Effector CD4-positive, alpha-beta T cell (primary cell): Measurements from ENCODE around the gene TMEM9B.
A peak's percentile ranks its signal among the peaks of the same experiment; 100 is the strongest.
"Not testable (repeated sequence)": the region's sequence is repeated elsewhere in the genome, so short reads cannot be mapped to it uniquely, and the experiment has no call there.

Source experiments
- DNase-seq: peaks from one replicate; pipeline ENCODE4 v3.0.0-alpha.2; 2020
- total RNA-seq: gene quantifications from one replicate; lab custom pipeline; 2026; lab: John Stamatoyannopoulos, UW

The TMEM9B gene
- total RNA-seq = 27.0 reads per million, percentile 54 among the genes with 10 or more reads in this experiment

DNA sequence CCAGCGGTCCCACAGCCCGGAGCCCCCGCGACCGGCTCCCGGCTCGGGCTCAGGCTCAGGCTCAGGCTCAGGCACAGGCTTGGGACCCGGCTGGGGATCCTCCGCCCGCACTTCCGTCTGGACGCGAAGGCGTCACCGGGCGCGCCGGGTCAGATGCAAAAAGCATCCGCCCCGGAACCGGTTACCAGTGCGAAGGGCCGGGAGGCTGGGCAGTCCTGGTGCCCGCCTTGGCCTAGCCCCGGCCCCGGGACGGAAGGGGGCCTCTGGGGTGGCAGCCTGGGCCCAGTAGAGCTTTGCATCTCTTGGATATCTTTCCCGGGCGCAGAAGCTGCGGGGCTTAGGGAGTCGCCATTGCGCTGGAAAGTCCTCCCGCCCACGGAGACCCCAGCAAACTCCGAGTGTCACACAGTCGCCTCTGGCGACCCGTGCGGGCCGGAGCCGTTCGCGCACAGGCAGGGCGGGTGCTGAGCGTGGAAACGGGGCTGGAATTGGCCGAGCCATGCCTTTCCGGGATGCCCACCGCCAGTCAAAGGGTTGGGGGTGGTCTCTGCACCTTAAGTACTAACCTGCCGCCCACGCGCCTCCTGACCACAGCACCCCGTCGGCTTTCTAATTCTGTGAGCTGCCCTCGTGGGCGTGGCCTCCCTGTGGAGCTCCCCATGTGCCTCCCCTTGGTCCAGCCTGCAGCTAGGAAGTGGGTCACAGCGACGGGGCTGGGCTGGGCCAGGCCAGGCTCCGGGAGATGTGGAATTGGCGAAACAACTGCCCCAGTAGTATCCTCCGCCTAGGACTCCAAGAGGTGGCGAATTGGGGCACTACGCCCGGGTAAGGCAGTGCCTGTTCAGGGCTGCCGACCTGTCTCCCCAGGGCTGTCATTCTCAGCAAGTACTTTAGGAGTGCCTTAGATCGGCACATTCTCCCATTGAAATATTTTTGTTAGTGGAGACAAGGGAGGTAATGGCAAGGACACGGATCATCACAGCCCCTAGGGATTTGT, at the start of gene TMEM9B:
Gene TMEM9B, minus strand, starts transcription at position 119 of the 997 bp plus-strand sequence. CDS start 129 bp downstream, outside the sequence.
- DNase-seq = peak; percentile 54

DNA sequence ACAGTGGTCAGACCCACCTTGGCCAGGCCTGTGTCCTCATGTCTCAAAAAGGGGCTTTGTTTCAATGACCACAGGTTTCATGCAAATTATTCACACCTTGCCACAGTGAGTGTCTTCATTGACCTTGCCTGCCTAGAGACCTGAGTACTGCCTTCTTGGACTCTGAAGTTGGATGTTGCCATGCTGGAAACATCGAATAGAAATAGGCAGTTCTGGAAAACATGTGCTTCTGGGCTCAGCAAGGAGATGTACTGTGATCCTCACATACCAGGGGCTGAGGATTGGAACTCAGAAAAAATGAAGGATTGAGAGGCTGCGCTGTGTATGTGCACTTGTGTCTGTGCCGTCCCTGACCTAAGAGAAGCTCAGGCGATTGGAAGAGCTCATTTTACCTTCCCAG, 49.1 kb upstream of the TMEM9B start:
- DNase-seq = no peak

DNA sequence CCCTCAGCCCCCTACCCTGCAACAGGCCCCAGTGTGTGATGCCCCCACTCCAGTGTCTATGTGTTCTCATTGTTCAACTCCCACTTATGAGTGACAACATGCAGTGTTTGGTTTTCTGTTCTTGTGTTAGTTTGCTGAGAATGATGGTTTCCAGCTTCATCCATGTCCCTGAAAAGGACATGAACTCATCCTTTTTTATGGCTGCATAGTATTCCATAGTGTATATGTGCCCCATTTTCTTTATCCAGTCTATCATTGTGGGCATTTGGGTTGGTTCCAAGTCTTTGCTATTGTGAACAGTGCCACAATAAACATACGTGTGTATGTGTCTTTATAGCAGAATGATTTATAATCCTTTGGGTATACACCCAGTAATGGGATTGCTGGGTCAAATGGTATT, 45.3 kb upstream of the TMEM9B start:
- DNase-seq = not testable (repeated sequence)

DNA sequence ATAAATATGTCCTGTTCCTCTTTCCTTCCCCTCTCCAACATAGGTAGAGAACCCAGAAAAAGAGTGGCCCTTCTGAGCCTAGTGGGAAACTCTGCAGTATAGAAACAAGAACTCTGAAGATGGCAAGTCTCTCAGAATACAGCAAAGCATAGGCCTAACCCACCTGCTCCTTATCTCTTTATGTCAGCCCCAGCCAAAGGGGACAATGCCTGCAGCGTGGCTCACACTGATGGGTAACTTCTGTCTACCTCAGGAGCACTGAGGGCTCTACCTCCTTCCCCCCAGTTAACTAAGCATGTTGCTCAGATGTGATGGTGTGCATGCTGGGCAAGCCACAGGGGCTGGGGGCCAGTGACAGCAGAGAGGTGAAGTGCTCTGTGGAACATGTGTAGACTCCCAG, 44.4 kb upstream of the TMEM9B start:
- DNase-seq = no peak

DNA sequence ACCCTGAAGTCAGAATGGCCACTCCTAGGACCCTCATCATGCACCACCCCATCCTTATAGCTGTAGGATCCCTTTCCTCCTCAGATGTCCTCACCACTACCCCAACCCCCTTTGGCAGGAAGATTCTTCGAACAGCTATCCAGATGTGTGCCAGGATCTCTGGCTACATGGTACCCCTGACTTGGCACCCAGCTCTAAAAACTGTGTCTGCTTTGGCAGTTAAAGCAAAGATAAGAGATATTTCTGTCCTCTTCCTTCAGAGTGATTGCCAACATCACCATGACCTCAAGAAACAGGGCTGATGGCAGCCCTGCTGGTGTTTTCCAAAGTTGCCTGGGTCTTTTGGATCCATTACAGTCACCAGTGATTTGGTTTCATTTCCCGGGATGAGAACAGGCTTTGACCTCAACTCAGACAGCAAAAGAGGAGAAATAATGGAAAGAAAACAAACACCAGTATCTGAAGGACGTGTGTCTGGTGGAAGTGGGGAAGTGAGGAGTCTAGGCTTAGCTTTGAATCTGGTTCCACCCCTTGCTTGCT, 43.8 kb upstream of the TMEM9B start:
- DNase-seq = no peak

DNA sequence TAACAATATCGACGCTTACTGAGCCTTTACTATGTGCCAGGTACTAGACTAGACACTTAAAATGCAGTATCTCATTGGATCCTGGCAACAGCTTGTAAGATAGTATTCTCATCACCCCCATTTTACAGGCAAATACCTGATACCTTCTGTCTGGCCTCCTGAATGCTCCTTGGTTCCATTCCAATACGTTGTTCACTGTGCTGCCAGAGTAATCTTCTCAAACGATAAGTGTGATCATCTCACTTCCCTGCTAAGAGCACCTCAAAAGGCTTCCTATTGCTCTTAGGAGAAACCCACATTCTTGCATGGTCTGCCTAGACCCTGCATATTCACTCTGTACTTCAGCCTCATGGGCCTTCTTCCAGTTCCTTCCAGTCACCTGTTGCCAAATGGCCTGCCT, 40.8 kb upstream of the TMEM9B start:
- DNase-seq = no peak

DNA sequence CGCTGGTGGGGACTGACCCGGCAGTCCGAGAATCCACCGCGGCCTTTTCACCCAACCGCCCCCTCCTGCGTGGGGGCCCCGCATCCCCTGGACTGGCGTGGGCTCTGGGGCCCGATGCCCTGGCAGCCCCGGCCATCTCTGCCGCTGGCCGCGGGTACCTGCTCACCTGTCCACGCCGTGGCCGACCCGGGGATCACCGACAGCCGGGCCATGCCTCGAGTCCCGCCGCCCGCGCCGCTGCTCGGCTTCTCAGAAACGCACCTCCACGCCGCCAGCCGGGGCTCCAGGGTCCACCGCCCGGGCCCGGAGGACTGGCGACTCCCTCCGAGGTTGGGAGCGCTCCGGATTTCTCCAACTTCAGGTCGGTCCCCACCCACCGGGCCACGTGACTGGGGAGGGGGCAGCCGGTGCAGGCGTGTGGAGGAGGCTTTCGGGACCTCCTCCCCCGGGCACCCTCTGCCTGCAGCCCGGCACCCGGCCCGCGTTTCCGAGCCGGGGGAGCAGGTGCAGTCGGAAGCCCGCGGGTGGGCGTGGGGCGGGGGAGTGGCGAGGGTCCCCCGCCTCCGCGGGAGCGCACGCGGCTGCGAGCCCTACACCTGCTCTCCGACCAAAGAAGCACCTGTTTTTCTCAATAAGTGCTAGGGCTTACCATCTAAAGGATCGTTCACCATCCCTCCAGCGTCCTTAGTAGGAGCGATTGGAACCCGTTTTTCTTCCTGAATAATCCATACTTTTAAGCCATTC, 40.1 kb upstream of the TMEM9B start:
- peak; percentile 17 for DNase-seq

DNA sequence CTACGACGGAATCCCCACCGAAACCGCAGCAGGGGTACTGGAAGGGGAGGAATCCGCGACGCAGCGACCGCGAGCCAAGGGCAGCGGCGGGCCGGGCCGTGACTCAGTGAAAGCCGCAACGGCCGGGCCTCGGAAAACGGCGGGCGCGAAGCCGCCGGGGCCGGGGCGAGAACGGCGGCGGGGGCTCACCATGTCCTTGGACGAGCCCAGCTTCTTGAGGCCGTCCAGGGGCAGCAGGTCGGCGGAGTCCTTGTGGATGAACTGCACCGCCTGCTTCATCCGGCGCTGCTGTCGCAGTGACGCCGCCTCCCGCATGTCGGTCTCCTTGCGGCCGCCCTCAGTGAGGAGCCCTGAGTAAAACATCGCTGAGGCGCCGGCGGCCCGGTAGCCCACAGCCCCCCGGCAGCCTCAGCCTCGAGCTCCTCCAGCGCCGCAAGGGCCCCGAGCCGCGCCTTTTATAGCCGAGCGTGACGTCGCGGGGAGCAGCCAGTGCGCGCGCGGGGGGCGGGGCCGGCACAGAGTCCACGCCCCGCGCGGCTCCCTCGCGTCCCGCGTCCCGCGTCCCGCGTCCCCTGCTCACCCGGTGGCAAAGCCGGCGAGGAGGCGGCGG, 39.4 kb upstream of the TMEM9B start, which contains the start of gene NRIP3:
Gene NRIP3, minus strand, starts transcription at position 429 of the 610 bp plus-strand sequence. Its CDS starts 66 bp downstream, at position 363.
- peak; percentile 81 for DNase-seq

DNA sequence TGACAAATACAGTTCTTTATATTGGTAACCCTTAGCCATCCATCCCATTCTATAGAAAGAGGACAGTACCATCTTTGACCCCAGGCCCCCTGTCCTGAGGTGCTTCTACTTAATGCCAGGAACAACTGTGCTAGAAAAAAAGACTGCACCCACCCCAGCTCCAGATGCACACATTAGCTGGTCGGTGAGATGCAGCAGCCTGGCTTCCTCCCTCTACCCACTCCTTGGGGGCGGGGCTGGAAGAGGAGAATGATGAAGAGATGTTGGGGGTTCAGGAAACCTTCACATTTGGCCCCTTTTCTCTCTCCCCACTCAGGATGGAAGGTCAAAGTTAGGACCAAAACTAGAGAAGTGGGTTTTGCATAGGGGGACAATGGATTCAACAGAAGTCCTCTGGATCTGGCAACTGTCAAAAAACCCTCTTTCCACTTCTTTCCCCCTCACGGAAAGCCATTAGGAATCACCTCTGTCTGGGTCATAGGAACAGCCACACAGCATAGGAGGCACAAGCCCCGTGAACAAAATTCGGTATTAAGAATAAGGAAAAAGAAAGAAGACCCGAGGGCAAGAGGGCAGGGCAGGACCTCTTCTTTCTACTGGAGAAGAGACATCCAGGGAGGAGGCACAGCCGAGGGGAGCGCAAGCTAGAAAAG, 38.8 kb upstream of the TMEM9B start:
- no peak for DNase-seq

- DNase-seq = peak; percentile 9
Measured at GRCh38 chr11:9001736-9002135, 37.5 kb upstream of the TMEM9B start.

GRCh38 chr11:8998017-8998416, 33.8 kb upstream of the TMEM9B start:
- DNase-seq = no peak

- DNase-seq = no peak
Measured at GRCh38 chr11:8997451-8997850, 33.2 kb upstream of the TMEM9B start.

GRCh38 chr11:8989453-8989852, 25.2 kb upstream of the TMEM9B start:
- no peak for DNase-seq

DNA sequence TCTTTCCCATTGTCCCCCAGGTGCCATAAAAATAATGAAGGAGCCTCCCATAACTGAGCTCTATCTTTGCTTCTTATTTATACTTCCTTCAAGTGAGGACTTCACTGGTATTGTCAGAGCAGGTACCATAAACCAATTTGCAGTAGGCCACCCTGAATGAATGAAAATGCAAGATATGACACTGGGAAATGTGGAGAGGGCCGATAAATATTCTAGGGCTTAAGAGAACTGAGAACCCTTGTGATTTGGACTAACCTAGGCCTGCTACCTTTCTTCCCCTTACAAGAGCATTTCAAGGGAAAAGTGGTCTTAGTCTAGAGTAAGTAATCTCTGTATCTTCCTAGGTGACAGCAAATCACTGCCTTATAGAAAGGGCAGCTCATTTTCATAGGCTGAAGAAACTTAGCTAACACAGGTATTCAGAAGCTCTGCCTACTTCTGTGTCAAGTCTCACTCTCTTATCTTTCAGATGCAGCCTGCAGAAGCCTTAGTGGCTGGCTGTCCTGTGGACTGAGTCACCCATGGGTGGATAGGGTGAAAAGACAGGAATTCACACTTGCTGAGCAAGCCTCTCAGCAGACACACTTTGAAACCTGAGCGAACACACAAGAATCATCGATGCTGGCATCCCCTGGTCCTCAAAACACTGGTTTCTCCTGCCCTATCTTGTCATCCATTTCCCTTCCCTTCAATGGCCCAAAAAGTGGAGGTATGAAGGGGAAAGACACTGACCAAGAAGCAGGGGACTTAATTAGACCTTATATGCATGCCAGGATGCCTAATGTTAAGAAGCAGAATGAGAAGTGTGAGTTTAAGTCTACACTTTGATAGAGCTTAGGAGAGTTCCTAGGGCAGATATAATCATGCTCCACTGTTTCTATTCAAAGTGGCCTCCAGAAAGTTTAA, 24.3 kb upstream of the TMEM9B start:
- DNase-seq = no peak

- DNase-seq = no peak
Measured at GRCh38 chr11:8987446-8987845, 23.2 kb upstream of the TMEM9B start.

GRCh38 chr11:8986772-8987171, 22.5 kb upstream of the TMEM9B start:
- DNase-seq = not testable (repeated sequence)

GRCh38 chr11:8985462-8985861, 21.2 kb upstream of the TMEM9B start:
- DNase-seq = no peak

GRCh38 chr11:8983552-8983951, 19.3 kb upstream of the TMEM9B start:
- no peak for DNase-seq

GRCh38 chr11:8980485-8980884, 16.2 kb upstream of the TMEM9B start:
- no peak for DNase-seq

- DNase-seq = not testable (repeated sequence)
Measured at GRCh38 chr11:8979365-8979764, 15.1 kb upstream of the TMEM9B start.

DNA sequence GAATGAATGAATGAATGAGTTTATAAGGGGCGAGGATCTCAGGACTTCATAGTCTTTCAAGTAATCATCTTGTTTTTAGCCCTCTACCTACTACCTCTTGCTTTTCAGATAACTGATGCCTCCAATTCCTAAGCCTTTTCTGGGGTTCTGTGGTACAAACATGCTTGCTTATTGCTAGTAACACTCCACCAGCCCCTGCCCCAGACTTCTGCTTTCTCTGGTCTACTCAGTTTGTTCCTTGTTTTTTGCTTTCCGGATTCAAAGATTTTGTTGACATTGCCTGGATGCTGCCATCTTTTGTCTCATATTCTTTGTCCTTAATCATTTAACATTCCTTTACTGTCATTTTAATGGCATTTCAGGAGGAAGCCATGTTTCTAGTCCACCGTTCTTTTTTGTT, 8.9 kb upstream of the TMEM9B start:
- no peak for DNase-seq
